ENCODE data around the gene NOP56. TPM values are rescaled to one million over a fixed set of nuclear protein-coding genes. Genes with fewer than 3 reads are reported as not detected.

NOP56 gene
- total and polyA plus RNA-seq, 2 of the 4 experiments (the other 2 are of a cell fraction) = 189 to 231 TPM

DNA sequence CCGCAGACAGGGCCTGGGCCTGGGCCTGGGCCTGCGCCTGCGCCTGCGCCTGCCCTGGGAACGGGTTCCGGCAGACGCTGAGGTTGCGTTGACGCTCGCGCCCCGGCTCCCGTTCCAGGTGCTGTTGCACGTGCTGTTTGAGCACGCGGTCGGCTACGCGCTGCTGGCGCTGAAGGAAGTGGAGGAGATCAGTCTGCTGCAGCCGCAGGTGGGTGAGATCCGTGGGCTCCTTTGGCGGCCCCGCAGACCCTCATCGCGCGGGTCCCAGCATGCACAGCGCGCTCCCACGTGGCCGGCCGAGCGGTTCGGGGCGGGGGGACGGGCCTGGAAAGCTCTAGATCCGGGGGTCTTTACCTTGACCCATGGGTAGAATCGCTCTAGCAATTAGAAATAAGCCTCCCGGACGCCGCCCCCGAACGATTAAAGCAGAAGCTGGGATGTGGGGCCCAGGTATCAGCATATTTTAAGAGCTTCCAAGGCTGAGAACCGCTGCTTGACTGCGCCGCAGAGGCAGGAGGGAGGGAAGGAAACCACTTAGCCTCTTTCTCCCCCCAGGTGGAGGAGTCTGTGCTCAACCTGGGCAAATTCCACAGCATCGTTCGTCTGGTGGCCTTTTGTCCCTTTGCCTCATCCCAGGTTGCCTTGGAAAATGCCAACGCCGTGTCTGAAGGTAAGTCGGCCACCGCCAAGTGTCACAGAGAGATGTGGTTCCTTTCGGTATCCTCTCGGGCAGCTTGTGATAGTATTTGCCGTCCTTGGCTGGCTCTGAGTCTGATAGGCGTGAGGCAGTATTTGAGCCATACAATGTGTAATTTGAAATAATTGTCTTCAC, 508 bp downstream of the NOP56 start:
- H2AK5ac ChIP-seq (ENCODE audit: low read depth, low read length) = peak overlapping the region; percentile 92
- peaks cover 40% of the 10 kb centered on the region for H3K36me3 ChIP-seq (ENCODE audit: control insufficient read depth, insufficient read depth, low read length)
- no peak overlapping the region for H2BK20ac ChIP-seq (ENCODE audit: low read depth, low read length)
- WGBS, 2 experiments (ENCODE audit: extremely low coverage in 2 of 2, insufficient read length in 1 of 2) = 0% methylated on average over 29 of the region's 56 CpGs; no CpG with 5 or more reads in 1 of the 2 experiments
- H4K20me1 ChIP-seq (ENCODE audit: insufficient read depth, low read length) = peaks cover 45% of the 10 kb centered on the region
- peak overlapping the region; percentile 95 for H3K9ac ChIP-seq (ENCODE audit: low read depth, low read length)
- peak overlapping the region; percentile 79 for H3K27ac ChIP-seq (ENCODE audit: insufficient read depth, low read length)
- 0 out of 2 replicates have a peak overlapping the region, but pooled peaks have one; percentile 1 for H2BK120ac ChIP-seq (ENCODE audit: low read depth, low read length)
- peak overlapping the region; percentile 98 for H2AFZ ChIP-seq (replicated peaks; ENCODE audit: low read length, poor library complexity)
- H3K4me2 ChIP-seq (ENCODE audit: low read depth, low read length) = peak overlapping the region; percentile 89
- intact Hi-C loops (cut with micrococcal nuclease) (loop anchor here (2.0 kb wide), 1 partner anchor 182 kb away; the partner anchor contains the start of gene SNRPB), in situ Hi-C loops (cut with MboI; ENCODE audit: low sequenced_read_pairs) (no loop called here), dilution Hi-C loops (cut with HindIII; ENCODE audit: low sequenced_read_pairs, unreplicated experiment) (no loop called here)
- H3K23ac ChIP-seq (ENCODE audit: low read depth, low read length) = peak overlapping the region; percentile 96
- peak; percentile 93 for TF ChIP-seq MXI1 (IDR thresholded peaks at IDR 0.05; ENCODE audit: borderline replicate concordance, low read depth, low read length)
- TF ChIP-seq, protein P1, sequence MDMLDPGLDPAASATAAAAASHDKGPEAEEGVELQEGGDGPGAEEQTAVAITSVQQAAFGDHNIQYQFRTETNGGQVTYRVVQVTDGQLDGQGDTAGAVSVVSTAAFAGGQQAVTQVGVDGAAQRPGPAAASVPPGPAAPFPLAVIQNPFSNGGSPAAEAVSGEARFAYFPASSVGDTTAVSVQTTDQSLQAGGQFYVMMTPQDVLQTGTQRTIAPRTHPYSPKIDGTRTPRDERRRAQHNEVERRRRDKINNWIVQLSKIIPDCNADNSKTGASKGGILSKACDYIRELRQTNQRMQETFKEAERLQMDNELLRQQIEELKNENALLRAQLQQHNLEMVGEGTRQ (IDR thresholded peaks at IDR 0.05; ENCODE audit: low read depth, low read length) = peak; percentile 74
- no peak for TF ChIP-seq CEBPB (IDR thresholded peaks at IDR 0.05; ENCODE audit: low read depth, low read length)
- peak; percentile 2; the same call in 1 of the 2 replicates for TF ChIP-seq MAZ (IDR thresholded peaks at IDR 0.05; ENCODE audit: borderline replicate concordance, low read depth, low read length)
- no peak for TF ChIP-seq RFX5 (IDR thresholded peaks at IDR 0.05; ENCODE audit: low read depth, low read length)
- peak overlapping the region; percentile 35; the same call in 1 of the 2 replicates for H4K5ac ChIP-seq (ENCODE audit: low read depth, low read length)
- H3K9me1 ChIP-seq (ENCODE audit: insufficient read depth, low read length) = peaks cover 11% of the 10 kb centered on the region
- H3K14ac ChIP-seq (replicated peaks; ENCODE audit: low read depth, low read length) = peak overlapping the region; percentile 94
- ChIA-PET POLR2A (ENCODE audit: unreplicated experiment) (no interaction called here), CTCF (no interaction called here)
- H3K4ac ChIP-seq (ENCODE audit: low read depth, low read length) = peak overlapping the region; percentile 88
- peak overlapping the region; percentile 71 to 90 for H4K8ac ChIP-seq (ENCODE audit: low read depth in 2 of 2, low read length in 2 of 2)
- peaks cover 28 to 56% of the 10 kb centered on the region in 2 experiments for H3K79me1 ChIP-seq (ENCODE audit: low read depth in 1 of 2, low read length in 2 of 2)
- peak overlapping the region; percentile 75 for H4K91ac ChIP-seq (ENCODE audit: insufficient read depth, low read depth, low read length)
- H2AK9ac ChIP-seq (replicated peaks; ENCODE audit: low read depth, low read length, poor library complexity) = peak overlapping the region; percentile 98
- H3K18ac ChIP-seq (ENCODE audit: low read depth, low read length) = no peak overlapping the region
- H2BK5ac ChIP-seq (ENCODE audit: low read depth, low read length, poor library complexity, severe bottlenecking) = peak overlapping the region; percentile 84
- DNase-seq (no peak), ATAC-seq (ENCODE audit: low read depth) (peak; percentile 65)
- no peaks in the 10 kb centered on the region for H3K27me3 ChIP-seq (ENCODE audit: control insufficient read depth, insufficient read depth, low read length)
- peaks cover 5% of the 10 kb centered on the region for H3K4me1 ChIP-seq (ENCODE audit: control insufficient read depth, insufficient read depth, low read length)
- peak overlapping the region; percentile 90 for H3K4me3 ChIP-seq (ENCODE audit: insufficient read depth, low read depth, low read length)
- H3K9me3 ChIP-seq (ENCODE audit: control insufficient read depth, insufficient read depth, low read length) = no peaks in the 10 kb centered on the region
- TSS peak; percentile 55 for BruUV-seq (replicated peaks)
- no peak overlapping the region for H2BK15ac ChIP-seq (ENCODE audit: low read depth, low read length)
- H3K56ac ChIP-seq (ENCODE audit: extremely low read depth, insufficient read depth, low read length) = peak overlapping the region; percentile 74
